AG10803 (cell line): Measurements from ENCODE around the gene C1orf21.

Source experiments
- DNase-seq: peaks from one replicate; pipeline ENCODE4 v3.0.0; 2010; ENCODE audit warnings: low read depth
- H3K4me3 ChIP-seq: 2 replicates; pipeline ENCODE4 v1.5.1; 2011; ENCODE audit warnings: mild to moderate bottlenecking, low read length, control low read depth
- TF ChIP-seq, protein P1 (sequence below): conservative IDR thresholded peaks from 2 replicates; pipeline ENCODE4 v1.5.1; 2011; ENCODE audit warnings: mild to moderate bottlenecking, low read length, control low read depth, inconsistent platforms

The C1orf21 gene

DNA sequence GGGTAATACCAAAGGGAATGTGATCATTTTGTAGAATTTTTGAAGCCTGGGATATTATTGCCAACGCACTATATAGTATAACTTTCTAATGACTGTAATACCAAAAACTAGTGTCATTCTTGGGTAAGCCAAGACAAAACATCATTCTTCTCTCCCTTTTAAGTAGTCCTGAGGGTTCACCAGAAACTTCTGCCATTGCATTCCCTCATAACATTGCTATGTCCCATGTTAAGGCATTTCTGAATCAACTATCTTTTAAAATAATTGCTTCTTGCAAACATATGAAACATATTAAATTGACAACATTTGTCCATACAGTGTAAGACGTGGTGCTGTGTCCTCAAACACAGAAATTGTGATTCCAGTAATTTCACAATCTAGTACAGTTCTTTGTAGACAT, 29.9 kb upstream of the C1orf21 start:
- no peak for DNase-seq
- H3K4me3 ChIP-seq: no peak overlapping the region
- TF ChIP-seq, protein P1, sequence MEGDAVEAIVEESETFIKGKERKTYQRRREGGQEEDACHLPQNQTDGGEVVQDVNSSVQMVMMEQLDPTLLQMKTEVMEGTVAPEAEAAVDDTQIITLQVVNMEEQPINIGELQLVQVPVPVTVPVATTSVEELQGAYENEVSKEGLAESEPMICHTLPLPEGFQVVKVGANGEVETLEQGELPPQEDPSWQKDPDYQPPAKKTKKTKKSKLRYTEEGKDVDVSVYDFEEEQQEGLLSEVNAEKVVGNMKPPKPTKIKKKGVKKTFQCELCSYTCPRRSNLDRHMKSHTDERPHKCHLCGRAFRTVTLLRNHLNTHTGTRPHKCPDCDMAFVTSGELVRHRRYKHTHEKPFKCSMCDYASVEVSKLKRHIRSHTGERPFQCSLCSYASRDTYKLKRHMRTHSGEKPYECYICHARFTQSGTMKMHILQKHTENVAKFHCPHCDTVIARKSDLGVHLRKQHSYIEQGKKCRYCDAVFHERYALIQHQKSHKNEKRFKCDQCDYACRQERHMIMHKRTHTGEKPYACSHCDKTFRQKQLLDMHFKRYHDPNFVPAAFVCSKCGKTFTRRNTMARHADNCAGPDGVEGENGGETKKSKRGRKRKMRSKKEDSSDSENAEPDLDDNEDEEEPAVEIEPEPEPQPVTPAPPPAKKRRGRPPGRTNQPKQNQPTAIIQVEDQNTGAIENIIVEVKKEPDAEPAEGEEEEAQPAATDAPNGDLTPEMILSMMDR: no peak

DNA sequence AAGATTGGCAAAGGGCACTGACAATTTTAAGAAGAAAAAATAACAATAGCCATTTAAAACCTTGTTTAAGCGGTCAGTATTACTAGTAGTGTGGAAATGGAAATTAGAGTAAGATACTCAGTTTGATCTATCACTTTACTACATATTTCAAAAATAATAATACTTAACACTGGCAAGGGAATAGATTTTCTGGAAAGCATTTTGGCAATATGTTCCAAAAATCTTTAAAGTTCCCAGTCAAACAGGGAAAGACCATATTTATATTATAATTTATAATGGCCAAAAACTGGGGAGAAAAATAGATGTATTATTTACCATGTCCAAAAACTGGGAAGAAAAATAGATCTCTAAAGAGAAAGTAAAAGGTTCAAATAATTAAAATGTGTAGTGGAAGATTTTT, 28.6 kb upstream of the C1orf21 start:
- no peak for DNase-seq
- TF ChIP-seq, protein P1: no peak
- H3K4me3 ChIP-seq: no peak overlapping the region

DNA sequence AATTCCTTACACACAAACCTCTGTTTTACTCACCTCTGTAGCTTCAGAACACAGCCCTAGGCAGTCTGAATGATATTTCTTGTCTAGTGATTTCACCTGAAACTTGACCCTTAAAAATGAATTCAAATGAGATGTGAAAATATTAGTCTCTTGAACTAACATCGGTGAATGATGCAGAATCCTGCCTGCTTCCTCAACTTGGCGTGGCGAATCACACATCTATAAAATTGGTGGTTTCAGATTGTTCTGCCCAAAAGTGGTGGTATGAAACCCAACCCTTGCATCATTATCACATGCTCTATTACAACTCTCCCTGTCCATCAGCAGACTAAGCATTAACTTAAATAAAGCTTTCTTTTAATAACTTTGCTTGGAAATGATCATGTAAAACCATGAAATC, 26.9 kb upstream of the C1orf21 start:
- H3K4me3 ChIP-seq: no peak overlapping the region

DNA sequence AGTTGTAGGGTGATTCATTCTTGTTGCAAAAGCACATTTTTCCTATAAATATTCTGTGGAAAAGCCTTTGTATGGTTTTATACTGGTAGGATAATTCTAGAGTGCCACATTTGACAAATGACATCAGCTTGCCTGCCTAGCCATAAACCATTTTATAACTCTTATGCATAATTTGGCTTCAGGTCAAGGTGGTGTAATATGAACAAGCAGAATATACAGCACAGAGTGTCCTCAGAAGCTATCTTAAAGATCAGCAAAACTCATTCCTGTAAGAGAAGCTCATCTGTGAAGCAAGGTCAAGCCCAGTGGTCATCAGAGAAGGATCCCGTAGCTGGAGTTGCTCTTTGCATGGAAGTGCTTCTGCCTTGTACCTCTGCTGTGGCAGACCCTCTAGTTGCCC, 24.0 kb upstream of the C1orf21 start:
- H3K4me3 ChIP-seq: no peak overlapping the region
- peak; percentile 72 for DNase-seq
- TF ChIP-seq, protein P1: no peak

More for the DNA sequence above, 26.9 kb upstream of the C1orf21 start:
- DNase-seq: no peak
- TF ChIP-seq, protein P1: no peak

DNA sequence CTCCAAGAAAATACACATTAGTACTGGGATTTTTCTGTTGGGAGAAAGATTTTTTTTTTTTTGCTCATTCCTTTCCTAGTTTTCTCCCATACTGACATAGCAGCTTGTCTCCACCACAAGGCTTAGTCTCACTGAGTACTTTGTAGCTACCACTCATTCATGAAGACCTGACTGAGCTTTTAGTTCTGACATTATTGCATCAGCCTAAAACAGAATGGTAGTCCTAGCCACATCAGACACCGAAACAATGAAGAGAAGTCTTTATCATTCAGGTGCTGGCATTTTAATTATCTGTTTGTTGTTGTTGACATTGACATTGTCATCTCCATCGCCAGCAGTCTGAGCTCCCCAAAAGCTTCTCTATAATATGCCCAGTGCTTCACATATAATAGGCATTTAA, 21.1 kb upstream of the C1orf21 start:
- no peak overlapping the region for H3K4me3 ChIP-seq
- TF ChIP-seq, protein P1: no peak
- no peak for DNase-seq

DNA sequence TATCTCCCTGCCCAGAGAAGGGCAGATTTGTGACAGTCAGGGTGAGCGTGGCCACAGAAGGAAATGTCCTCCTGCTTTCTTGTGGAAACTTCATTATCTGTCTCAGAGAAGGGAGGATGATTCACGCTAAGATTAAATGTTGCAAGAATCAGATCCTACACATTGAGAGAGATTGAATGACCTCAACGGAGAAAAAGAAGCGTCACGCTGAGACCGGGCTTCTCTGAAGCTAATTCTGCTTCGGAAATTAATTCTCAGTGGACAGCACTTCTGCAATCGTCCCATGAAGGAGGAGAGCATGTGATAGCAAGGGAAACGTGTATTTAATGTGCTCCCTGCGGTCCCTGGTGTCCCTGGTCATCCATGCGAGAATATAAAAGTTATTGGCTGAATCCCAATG, 19.8 kb upstream of the C1orf21 start:
- TF ChIP-seq, protein P1: no peak
- no peak for DNase-seq
- no peak overlapping the region for H3K4me3 ChIP-seq

DNA sequence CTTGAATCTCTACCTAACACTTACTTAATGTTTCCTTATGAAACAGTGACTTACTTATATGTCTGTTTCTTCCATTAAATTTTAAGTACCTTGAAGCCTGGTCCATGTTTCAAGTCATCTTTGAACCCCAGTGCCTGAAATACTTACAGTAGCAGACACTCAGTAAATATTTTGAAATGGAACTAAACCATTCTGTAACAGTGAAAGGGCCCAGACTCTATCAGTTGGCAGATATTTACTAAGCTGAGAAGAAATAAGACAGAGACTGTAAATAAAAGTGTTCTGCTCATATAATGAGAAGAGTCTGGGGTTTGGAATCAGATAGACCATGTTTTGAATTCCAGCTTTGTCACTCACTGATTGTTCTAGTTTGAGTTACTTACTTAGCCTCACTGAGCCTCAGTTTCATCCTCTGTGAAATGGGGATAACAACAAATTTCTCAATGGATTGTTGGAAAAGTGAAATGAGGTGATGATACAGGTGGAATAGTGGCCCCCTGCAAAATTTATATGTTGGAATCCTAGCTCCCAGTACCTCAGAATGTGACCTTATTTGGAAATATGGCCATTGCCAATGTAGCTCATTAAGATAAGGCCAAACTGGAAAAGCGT, 19.3 kb upstream of the C1orf21 start:
- TF ChIP-seq, protein P1: no peak
- H3K4me3 ChIP-seq: no peak overlapping the region
- no peak for DNase-seq
